ENCODE data around the gene RBM19. TPM values are rescaled to one million over a fixed set of nuclear protein-coding genes. Genes with fewer than 3 reads are reported as not detected.

Gene RBM19
- total and polyA plus RNA-seq, 2 donors (not counting 3 experiments of a cell fraction or from before 2014, with no cell fraction given), result 13.2 to 34.4 TPM

DNA sequence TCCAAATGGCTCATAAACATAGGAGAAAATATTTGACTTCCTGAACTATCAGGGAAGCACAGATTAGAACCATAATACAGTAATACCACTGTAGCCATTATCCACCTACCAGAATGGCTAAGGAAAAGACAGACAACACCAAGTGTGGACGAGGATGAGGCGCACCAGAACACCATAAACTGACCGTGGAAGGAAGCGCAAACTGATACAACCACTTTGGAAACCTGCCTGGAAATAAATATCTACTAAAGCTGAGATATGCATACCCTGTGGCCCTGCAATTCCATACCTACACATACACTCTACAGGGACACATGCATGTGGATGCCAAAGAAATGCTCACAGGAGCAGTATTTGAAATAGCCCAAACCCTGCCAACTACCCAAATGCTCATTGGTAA lies 60.3 kb downstream of the RBM19 start:
- H3K27ac ChIP-seq (ENCODE audit: insufficient read depth, low read depth, low read length), result no peak overlapping the region
- DNase-seq (ENCODE audit: low read depth, low spot score), result no peak
- H3K9me1 ChIP-seq (replicated peaks; ENCODE audit: control insufficient read depth, extremely low read depth, insufficient read depth, low read length), result no peaks in the 10 kb centered on the region
- no peaks in the 10 kb centered on the region for H4K20me1 ChIP-seq (replicated peaks; ENCODE audit: control insufficient read depth, extremely low read depth, insufficient read depth, low read length)
- H3K4me1 ChIP-seq (ENCODE audit: control insufficient read depth, extremely low read depth, insufficient read depth, low read length), result no peaks in the 10 kb centered on the region
- no peak for TF ChIP-seq EZH2 (IDR thresholded peaks at IDR 0.05; ENCODE audit: borderline replicate concordance, low read depth, low read length, severe bottlenecking)
- TF ChIP-seq GATA2 (IDR thresholded peaks at IDR 0.05; ENCODE audit: insufficient read depth, insufficient read length, low read depth, low read length), result no peak
- TF ChIP-seq JUN (IDR thresholded peaks at IDR 0.05; ENCODE audit: borderline replicate concordance, insufficient read depth, insufficient read length, low read depth), result no peak
- TF ChIP-seq, protein P1, sequence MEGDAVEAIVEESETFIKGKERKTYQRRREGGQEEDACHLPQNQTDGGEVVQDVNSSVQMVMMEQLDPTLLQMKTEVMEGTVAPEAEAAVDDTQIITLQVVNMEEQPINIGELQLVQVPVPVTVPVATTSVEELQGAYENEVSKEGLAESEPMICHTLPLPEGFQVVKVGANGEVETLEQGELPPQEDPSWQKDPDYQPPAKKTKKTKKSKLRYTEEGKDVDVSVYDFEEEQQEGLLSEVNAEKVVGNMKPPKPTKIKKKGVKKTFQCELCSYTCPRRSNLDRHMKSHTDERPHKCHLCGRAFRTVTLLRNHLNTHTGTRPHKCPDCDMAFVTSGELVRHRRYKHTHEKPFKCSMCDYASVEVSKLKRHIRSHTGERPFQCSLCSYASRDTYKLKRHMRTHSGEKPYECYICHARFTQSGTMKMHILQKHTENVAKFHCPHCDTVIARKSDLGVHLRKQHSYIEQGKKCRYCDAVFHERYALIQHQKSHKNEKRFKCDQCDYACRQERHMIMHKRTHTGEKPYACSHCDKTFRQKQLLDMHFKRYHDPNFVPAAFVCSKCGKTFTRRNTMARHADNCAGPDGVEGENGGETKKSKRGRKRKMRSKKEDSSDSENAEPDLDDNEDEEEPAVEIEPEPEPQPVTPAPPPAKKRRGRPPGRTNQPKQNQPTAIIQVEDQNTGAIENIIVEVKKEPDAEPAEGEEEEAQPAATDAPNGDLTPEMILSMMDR (IDR thresholded peaks at IDR 0.05; ENCODE audit: extremely low read depth in 1 of 2, insufficient read depth in 1 of 2, low read depth in 1 of 2, low read length in 2 of 2), result no peak
- TF ChIP-seq POLR2AphosphoS5 (IDR thresholded peaks at IDR 0.05; ENCODE audit: insufficient read depth, low read depth, low read length), result no peak
- no peaks in the 10 kb centered on the region for H3K27me3 ChIP-seq (ENCODE audit: control insufficient read depth in 2 of 2, insufficient read depth in 2 of 2, low read length in 2 of 2)
- BruUV-seq (replicated peaks), result no TSS peak
- H3K9me3 ChIP-seq (replicated peaks; ENCODE audit: control insufficient read depth, insufficient read depth, low read length), result no peaks in the 10 kb centered on the region
- dilution Hi-C loops (cut with MboI; ENCODE audit: extremely low pct_ligation_motif_present, low sequenced_read_pairs) (no loop called here), intact Hi-C loops (cut with micrococcal nuclease) (no loop called here)
- POLR2A ChIA-PET, result no interaction called here
- CTCF ChIA-PET, result interaction anchor here (1.0 kb wide), 1 partner anchor 444 kb away, joined by 3 read pairs; no protein-coding TSS in a partner anchor
- H3K9ac ChIP-seq (replicated peaks; ENCODE audit: extremely low read depth, insufficient read depth, low read length), result no peak overlapping the region
- no peak for FAIRE-seq
- no peak overlapping the region for H2AFZ ChIP-seq (ENCODE audit: low read depth, low read length)
- H3K36me3 ChIP-seq (ENCODE audit: control insufficient read depth in 2 of 2, extremely low read depth in 1 of 2, insufficient read depth in 2 of 2, low read length in 2 of 2), result peaks cover 0 to 7% of the 10 kb centered on the region in 2 experiments
- H3K4me2 ChIP-seq (ENCODE audit: insufficient read depth, low read length), result no peak overlapping the region
- H3K4me3 ChIP-seq (replicated peaks in 1 of 3; ENCODE audit: insufficient read depth in 1 of 3, low read depth in 1 of 3, low read length in 3 of 3), result no peak overlapping the region
- no peaks in the 10 kb centered on the region for H3K79me2 ChIP-seq (ENCODE audit: control insufficient read depth, insufficient read depth, low read length)

DNA sequence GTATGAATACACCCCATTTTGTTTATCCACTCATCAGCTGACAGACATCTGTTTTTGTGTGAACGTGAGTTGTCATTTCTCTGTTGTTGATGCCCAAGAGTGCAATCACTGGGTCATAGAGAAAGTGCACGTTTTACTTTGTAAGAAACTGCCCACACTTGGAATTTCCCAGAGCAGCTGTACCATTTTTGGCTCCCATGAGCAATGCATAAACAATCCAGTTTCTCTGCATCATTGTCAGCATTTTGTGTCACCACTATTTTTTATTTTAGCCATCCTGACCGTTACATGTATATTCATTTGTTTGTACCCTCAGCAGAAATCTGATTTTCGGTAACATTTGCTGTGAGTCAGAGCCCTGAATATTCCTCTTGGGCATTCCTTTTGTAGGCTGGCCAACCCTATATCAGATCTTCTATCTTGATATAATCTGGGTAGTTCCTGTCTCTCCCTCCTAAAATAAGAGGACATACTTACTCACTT lies 62.7 kb downstream of the RBM19 start:
- DNase-seq (ENCODE audit: low read depth, low spot score), result no peak
- no peak for FAIRE-seq
- no peak for TF ChIP-seq GATA2 (IDR thresholded peaks at IDR 0.05; ENCODE audit: insufficient read depth, insufficient read length, low read depth, low read length)
- no peak for TF ChIP-seq POLR2A (IDR thresholded peaks at IDR 0.05; ENCODE audit: low read depth, low read length)
- TF ChIP-seq EZH2 (IDR thresholded peaks at IDR 0.05; ENCODE audit: borderline replicate concordance, low read depth, low read length, severe bottlenecking), result no peak
- no peak for TF ChIP-seq FOS (IDR thresholded peaks at IDR 0.05; ENCODE audit: borderline replicate concordance, insufficient read depth, low read length)
- TF ChIP-seq MYC (IDR thresholded peaks at IDR 0.05; ENCODE audit: low read depth, low read length), result no peak
- TF ChIP-seq, protein P1 (IDR thresholded peaks at IDR 0.05; ENCODE audit: extremely low read depth in 1 of 2, insufficient read depth in 1 of 2, low read depth in 1 of 2, low read length in 2 of 2), result no peak
- TF ChIP-seq, protein P2, sequence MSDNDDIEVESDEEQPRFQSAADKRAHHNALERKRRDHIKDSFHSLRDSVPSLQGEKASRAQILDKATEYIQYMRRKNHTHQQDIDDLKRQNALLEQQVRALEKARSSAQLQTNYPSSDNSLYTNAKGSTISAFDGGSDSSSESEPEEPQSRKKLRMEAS (IDR thresholded peaks at IDR 0.05; ENCODE audit: insufficient read depth, insufficient read length), result no peak
- no peak for TF ChIP-seq JUN (IDR thresholded peaks at IDR 0.05; ENCODE audit: borderline replicate concordance, insufficient read depth, insufficient read length, low read depth)
- TF ChIP-seq POLR2AphosphoS5 (IDR thresholded peaks at IDR 0.05; ENCODE audit: insufficient read depth, low read depth, low read length), result no peak
- intact Hi-C loops (cut with micrococcal nuclease) (no loop called here), dilution Hi-C loops (cut with MboI; ENCODE audit: extremely low pct_ligation_motif_present, low sequenced_read_pairs) (no loop called here)
- Histone ChIP-seq H3K27ac (ENCODE audit: insufficient read depth, low read depth, low read length) (no peak overlapping the region), H3K4me2 (ENCODE audit: insufficient read depth, low read length) (no peak overlapping the region), H2AFZ (ENCODE audit: low read depth, low read length) (no peak overlapping the region), H3K36me3 (ENCODE audit: control insufficient read depth in 2 of 2, extremely low read depth in 1 of 2, insufficient read depth in 2 of 2, low read length in 2 of 2) (peaks cover 0 to 7% of the 10 kb centered on the region in 2 experiments), H3K9ac (replicated peaks; ENCODE audit: extremely low read depth, insufficient read depth, low read length) (no peak overlapping the region), H3K79me2 (ENCODE audit: control insufficient read depth, insufficient read depth, low read length) (no peaks in the 10 kb centered on the region), H3K4me1 (ENCODE audit: control insufficient read depth, extremely low read depth, insufficient read depth, low read length) (no peaks in the 10 kb centered on the region), H3K27me3 (ENCODE audit: control insufficient read depth in 2 of 2, insufficient read depth in 2 of 2, low read length in 2 of 2) (no peaks in the 10 kb centered on the region), H3K4me3 (replicated peaks in 1 of 3; ENCODE audit: insufficient read depth in 1 of 3, low read depth in 1 of 3, low read length in 3 of 3) (no peak overlapping the region), H3K9me3 (replicated peaks; ENCODE audit: control insufficient read depth, insufficient read depth, low read length) (no peaks in the 10 kb centered on the region), H4K20me1 (replicated peaks; ENCODE audit: control insufficient read depth, extremely low read depth, insufficient read depth, low read length) (no peaks in the 10 kb centered on the region), H3K9me1 (replicated peaks; ENCODE audit: control insufficient read depth, extremely low read depth, insufficient read depth, low read length) (no peaks in the 10 kb centered on the region)
- no TSS peak for BruUV-seq (replicated peaks)
- ChIA-PET POLR2A (no interaction called here), CTCF (interaction anchor here (1.1 kb wide), 1 partner anchor 35 kb away, joined by 3 read pairs; no protein-coding TSS in a partner anchor)

Data from endothelial cell of umbilical vein (primary cell).